OCI-LY1 (cell line): ENCODE measurements around the gene NPFFR1.

ENCODE experiments used
- H2AFZ ChIP-seq: fragments of 200-600 bp; sonication (generic), shearing (Covaris generic); 2 replicates; pipeline ENCODE4 v1.6.0; 2014; ENCODE audit warnings: antibody characterized with exemption, mild to moderate bottlenecking, low read length
- H3F3A ChIP-seq: fragments of 200-600 bp; sonication (generic), shearing (Covaris generic); 2 replicates; pipeline ENCODE4 v1.6.0; 2014; ENCODE audit warnings: mild to moderate bottlenecking, antibody characterized with exemption, low read length, moderate library complexity; ENCODE audit not compliant: insufficient read depth
- H3K27ac ChIP-seq: fragments of 200-600 bp; sonication (generic); 2 replicates; pipeline ENCODE4 v1.5.1; 2014; ENCODE audit warnings: low read length, mixed run types, mild to moderate bottlenecking, low read depth; ENCODE audit not compliant: poor library complexity, severe bottlenecking
- H3K27me3 ChIP-seq: fragments of 200-600 bp; sonication (generic); 2 replicates; pipeline ENCODE4 v1.6.0; 2014; ENCODE audit warnings: antibody characterized with exemption, mild to moderate bottlenecking, low read length, moderate library complexity; ENCODE audit not compliant: insufficient read depth
- H3K36me3 ChIP-seq: fragments of 200-600 bp; sonication (generic); 2 replicates; pipeline ENCODE4 v1.6.1; 2014; ENCODE audit warnings: mild to moderate bottlenecking, antibody characterized with exemption, low read length, moderate library complexity, mixed read lengths; ENCODE audit not compliant: insufficient read depth
- H3K4me1 ChIP-seq: fragments of 200-600 bp; sonication (generic); 2 replicates; pipeline ENCODE4 v1.5.1; 2014; ENCODE audit warnings: mild to moderate bottlenecking, low read length, moderate library complexity; ENCODE audit not compliant: insufficient read depth, severe bottlenecking
- H3K4me2 ChIP-seq: fragments of 200-600 bp; sonication (generic), shearing (Covaris generic); 2 replicates; pipeline ENCODE4 v1.6.1; 2014; ENCODE audit warnings: low read length
- H3K4me3 ChIP-seq: fragments of 200-600 bp; sonication (generic); 2 replicates; pipeline ENCODE4 v1.5.1; 2014; ENCODE audit warnings: low read length, low read depth, mild to moderate bottlenecking, mixed read lengths; ENCODE audit not compliant: poor library complexity, severe bottlenecking
- H3K79me2 ChIP-seq: fragments of 200-600 bp; shearing (Covaris generic); 2 replicates; pipeline ENCODE4 v1.6.1; 2016; ENCODE audit warnings: mixed run types, low read length, mixed read lengths; ENCODE audit not compliant: insufficient read depth
- H3K9ac ChIP-seq: fragments of 200-600 bp; sonication (generic), shearing (Covaris generic); 2 replicates; pipeline ENCODE4 v1.6.1; 2014; ENCODE audit warnings: mild to moderate bottlenecking, low read length, mixed read lengths
- H3K9me2 ChIP-seq: fragments of 200-600 bp; sonication (generic), shearing (Covaris generic); 2 replicates; pipeline ENCODE4 v1.6.1; 2014; ENCODE audit warnings: low read depth, mild to moderate bottlenecking, low read length, mixed read lengths
- H3K9me3 ChIP-seq: fragments of 200-600 bp; shearing (Covaris generic); 2 replicates; pipeline ENCODE4 v1.6.1; 2014; ENCODE audit warnings: low read length, mixed read lengths
- H4K20me1 ChIP-seq: fragments of 200-600 bp; sonication (generic), shearing (Covaris generic); 2 replicates; pipeline ENCODE4 v1.6.0; 2016; ENCODE audit warnings: mild to moderate bottlenecking, low read length; ENCODE audit not compliant: insufficient read depth
- CTCF ChIP-seq: fragments of 200-600 bp; sonication (generic), shearing (Covaris generic); IDR thresholded peaks from 2 replicates; pipeline ENCODE4 v1.5.1; 2017; ENCODE audit warnings: mild to moderate bottlenecking, antibody characterized with exemption, low read length, moderate library complexity, mixed read lengths
- EZH2 ChIP-seq: fragments of 200-600 bp; sonication (generic), shearing (Covaris generic); IDR thresholded peaks from 2 replicates; pipeline ENCODE4 v1.8.0; 2017; ENCODE audit warnings: borderline replicate concordance, mixed run types, mild to moderate bottlenecking, antibody characterized with exemption, low read length, moderate library complexity, mixed read lengths

Gene NPFFR1

DNA sequence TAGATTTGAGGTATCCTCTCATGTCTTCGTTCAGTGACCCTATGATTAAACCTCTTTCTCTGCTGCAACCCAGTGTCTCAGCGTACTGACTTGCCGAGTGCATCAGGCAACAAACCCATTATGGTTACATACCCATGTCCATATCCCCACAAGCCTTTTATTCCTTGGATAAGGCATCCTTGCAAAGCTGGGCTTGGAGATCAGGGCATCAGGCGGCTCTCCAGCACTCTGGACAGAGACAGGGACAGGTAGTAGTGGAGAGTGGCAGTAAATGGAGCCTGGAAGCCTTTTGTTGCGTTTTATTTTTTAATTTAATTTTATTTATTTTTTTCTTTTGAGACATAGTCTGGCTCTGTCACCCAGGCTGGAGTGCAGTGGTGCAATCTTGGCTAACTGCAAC is 32.0 kb upstream of the NPFFR1 start:
- TF ChIP-seq CTCF (no peak), EZH2 (no peak)
- no peaks in the 10 kb centered on the region for H3K9me2 ChIP-seq
- H3K36me3 ChIP-seq: no peaks in the 10 kb centered on the region
- H3K4me1 ChIP-seq: no peaks in the 10 kb centered on the region
- H3K4me3 ChIP-seq: no peak overlapping the region
- no peak overlapping the region for H2AFZ ChIP-seq
- no peak overlapping the region for H3K9ac ChIP-seq
- H4K20me1 ChIP-seq: no peaks in the 10 kb centered on the region
- H3K27ac ChIP-seq: no peak overlapping the region
- no peaks in the 10 kb centered on the region for H3K79me2 ChIP-seq
- H3K9me3 ChIP-seq: no peaks in the 10 kb centered on the region
- no peaks in the 10 kb centered on the region for H3F3A ChIP-seq
- H3K4me2 ChIP-seq: no peak overlapping the region
- H3K27me3 ChIP-seq: no peaks in the 10 kb centered on the region; the same call in 1 of the 2 replicates

GRCh38 chr10:70315276-70315675 is 31.5 kb upstream of the NPFFR1 start:
- Histone ChIP-seq H3K27me3 (no peaks in the 10 kb centered on the region; the same call in 1 of the 2 replicates), H2AFZ (no peak overlapping the region), H3K9ac (no peak overlapping the region), H3K27ac (no peak overlapping the region), H3K4me2 (no peak overlapping the region), H3K4me1 (no peaks in the 10 kb centered on the region), H3K9me2 (no peaks in the 10 kb centered on the region), H3K4me3 (no peak overlapping the region), H4K20me1 (no peaks in the 10 kb centered on the region), H3K9me3 (no peaks in the 10 kb centered on the region), H3K36me3 (no peaks in the 10 kb centered on the region), H3K79me2 (no peaks in the 10 kb centered on the region), H3F3A (no peaks in the 10 kb centered on the region)
- TF ChIP-seq CTCF: no peak
- TF ChIP-seq EZH2: no peak

- Histone ChIP-seq H3K79me2 (no peaks in the 10 kb centered on the region), H3K4me1 (no peaks in the 10 kb centered on the region), H4K20me1 (no peaks in the 10 kb centered on the region), H3K4me3 (no peak overlapping the region), H3K27me3 (peaks cover 4% of the 10 kb centered on the region), H2AFZ (no peak overlapping the region), H3F3A (no peaks in the 10 kb centered on the region), H3K9me2 (no peaks in the 10 kb centered on the region), H3K36me3 (no peaks in the 10 kb centered on the region), H3K27ac (no peak overlapping the region), H3K9me3 (no peaks in the 10 kb centered on the region), H3K4me2 (no peak overlapping the region), H3K9ac (no peak overlapping the region)
- TF ChIP-seq CTCF (no peak), EZH2 (no peak)
These were observed 29.2 kb upstream of the NPFFR1 start for GRCh38 chr10:70312972-70313371.
